AG10803 (cell line): ENCODE results near the gene TRANK1.

Source experiments
- DNase-seq: peaks from one replicate; pipeline ENCODE4 v3.0.0; 2010; ENCODE audit warnings: low read depth
- H3K4me3 ChIP-seq: 2 replicates; pipeline ENCODE4 v1.5.1; 2011; ENCODE audit warnings: mild to moderate bottlenecking, low read length, control low read depth
- CTCF ChIP-seq: conservative IDR thresholded peaks from 2 replicates; pipeline ENCODE4 v1.5.1; 2011; ENCODE audit warnings: mild to moderate bottlenecking, low read length, control low read depth, inconsistent platforms

TRANK1 gene

GRCh38 chr3:36859494-36859893 lies 85.4 kb downstream of the TRANK1 start:
- H3K4me3 ChIP-seq: no peak overlapping the region
- DNase-seq: no peak
- no peak for TF ChIP-seq CTCF

GRCh38 chr3:36852071-36852470 lies 92.8 kb downstream of the TRANK1 start:
- no peak for TF ChIP-seq CTCF
- DNase-seq: peak; percentile 26
- no peak overlapping the region for H3K4me3 ChIP-seq

DNA sequence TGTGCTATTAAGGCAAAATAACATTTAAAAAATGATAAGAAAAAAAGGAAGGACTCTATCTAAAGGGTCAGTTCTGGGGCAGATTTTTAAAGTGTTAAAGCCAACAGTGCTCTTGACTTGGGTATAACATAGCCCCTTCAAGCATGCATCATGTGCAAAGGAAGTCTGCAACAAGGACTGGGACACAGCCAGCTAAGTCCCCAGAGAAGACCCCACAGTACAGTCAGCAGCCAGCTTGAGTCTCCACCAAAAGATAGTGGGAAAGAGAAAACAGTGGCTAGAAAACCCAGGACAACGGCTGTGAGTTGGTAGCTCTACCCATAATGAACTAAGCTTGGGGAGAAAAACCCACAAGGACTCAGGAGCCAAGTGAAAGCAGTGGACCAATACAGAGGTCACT lies 94.1 kb downstream of the TRANK1 start:
- DNase-seq: no peak
- TF ChIP-seq CTCF: no peak
- no peak overlapping the region for H3K4me3 ChIP-seq

DNA sequence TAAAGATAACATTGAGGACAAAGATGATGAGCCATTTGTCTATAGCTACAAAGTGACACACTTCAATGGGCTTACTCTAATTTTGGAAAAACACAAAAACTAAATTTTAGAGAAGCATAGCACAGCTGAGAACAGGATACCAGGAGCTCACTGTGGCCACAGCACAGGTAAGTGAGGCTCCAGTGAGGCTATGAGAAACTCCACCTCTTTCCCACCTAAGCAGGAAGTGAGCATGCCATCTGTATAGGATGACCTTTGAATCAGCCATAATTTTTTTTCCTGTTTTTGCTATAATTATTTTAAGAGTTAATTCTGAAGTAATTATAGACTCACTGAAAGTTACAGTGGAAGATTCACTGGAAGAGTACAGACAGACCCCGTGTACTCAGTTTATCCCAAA lies 98.4 kb downstream of the TRANK1 start:
- TF ChIP-seq CTCF: no peak
- no peak overlapping the region for H3K4me3 ChIP-seq
- DNase-seq: no peak

DNA sequence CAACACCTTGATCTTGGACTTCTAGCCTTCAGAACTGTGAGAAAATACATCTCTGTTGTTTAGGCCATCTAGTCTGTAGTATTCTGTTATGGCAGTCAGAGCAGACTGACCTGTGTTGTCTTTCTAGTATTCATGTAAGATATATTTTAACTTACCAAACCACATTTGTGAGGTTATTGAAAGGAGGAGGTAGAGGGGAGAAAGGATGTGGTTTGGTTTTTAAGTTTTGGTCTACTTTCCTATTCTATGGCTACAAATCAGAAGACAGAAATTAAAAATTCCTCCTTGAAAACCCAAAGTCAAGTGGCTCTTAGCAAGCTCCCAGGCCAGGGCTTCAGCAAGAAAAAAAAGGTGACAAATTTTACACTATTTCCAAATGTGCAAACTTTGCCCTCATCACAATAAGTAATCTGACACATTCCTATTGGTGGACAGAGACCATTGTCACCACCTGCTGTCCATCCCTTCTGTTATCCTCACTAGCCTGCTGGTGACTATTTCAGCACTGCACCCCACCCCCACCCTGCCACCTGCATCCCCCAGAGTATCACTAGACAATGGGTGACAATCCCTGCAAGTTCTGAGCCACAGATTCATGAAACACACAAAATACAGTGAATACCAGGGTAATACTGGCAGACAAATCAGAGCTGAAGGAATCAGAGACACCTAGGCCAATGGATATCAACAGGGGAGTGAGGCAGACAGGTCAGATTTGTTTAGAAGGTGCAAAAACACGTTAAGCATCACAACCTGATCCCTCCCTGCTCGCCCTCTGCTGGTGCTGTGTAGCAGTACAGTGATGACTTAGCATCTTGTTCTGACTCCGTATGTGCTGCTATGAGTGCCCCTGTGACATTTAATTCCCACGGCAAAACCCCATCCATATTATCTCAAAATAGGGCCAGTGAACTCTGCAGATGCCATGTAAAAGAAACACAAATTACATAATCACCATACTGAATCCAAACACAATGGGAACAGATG lies 101.5 kb downstream of the TRANK1 start:
- peak; percentile 12 for DNase-seq
- TF ChIP-seq CTCF: peak; percentile 61
- no peak overlapping the region for H3K4me3 ChIP-seq

GRCh38 chr3:36842275-36842674 lies 102.6 kb downstream of the TRANK1 start:
- DNase-seq: no peak
- no peak overlapping the region for H3K4me3 ChIP-seq
- TF ChIP-seq CTCF: no peak

GRCh38 chr3:36840453-36840921 lies 104.4 kb downstream of the TRANK1 start:
- peak; percentile 9 for DNase-seq
- no peak for TF ChIP-seq CTCF
- no peak overlapping the region for H3K4me3 ChIP-seq
